WERI-Rb-1 (cell line): ENCODE measurements around the gene RLN3.
"Not testable (repeated sequence)": the region's sequence is repeated elsewhere in the genome, so short reads cannot be mapped to it uniquely, and the experiment has no call there.

Experiments used
- DNase-seq: peaks from one replicate; pipeline ENCODE4 v3.0.0-alpha.2; 2020
- H3K27ac ChIP-seq: fragments of 250-450 bp; sonication (Bioruptor Pico); 2 replicates; pipeline ENCODE4 v1.5.1; 2020; ENCODE audit warnings: mild to moderate bottlenecking, moderate library complexity
- H3K27me3 ChIP-seq: fragments of 250-450 bp; sonication (Bioruptor Pico); 2 replicates; pipeline ENCODE4 v1.5.1; 2021; ENCODE audit warnings: mild to moderate bottlenecking, low read depth, moderate library complexity; ENCODE audit not compliant: insufficient read depth, severe bottlenecking
- H3K36me3 ChIP-seq: fragments of 250-450 bp; sonication (Bioruptor Pico); 2 replicates; pipeline ENCODE4 v1.5.1; 2020; ENCODE audit warnings: mild to moderate bottlenecking, moderate library complexity
- H3K4me3 ChIP-seq: 2 replicates; pipeline ENCODE4 v1.5.1; 2011; ENCODE audit warnings: low read depth, mild to moderate bottlenecking, control low read depth, low read length
- H3K9me3 ChIP-seq: fragments of 250-450 bp; sonication (Bioruptor Pico); 2 replicates; pipeline ENCODE4 v1.5.1; 2021; ENCODE audit warnings: mild to moderate bottlenecking, moderate library complexity; ENCODE audit not compliant: severe bottlenecking
- CTCF ChIP-seq: IDR thresholded peaks from 2 replicates; pipeline ENCODE4 v1.5.1; 2011; ENCODE audit warnings: low read depth, mild to moderate bottlenecking, control low read depth, inconsistent platforms, low read length

Gene RLN3

DNA sequence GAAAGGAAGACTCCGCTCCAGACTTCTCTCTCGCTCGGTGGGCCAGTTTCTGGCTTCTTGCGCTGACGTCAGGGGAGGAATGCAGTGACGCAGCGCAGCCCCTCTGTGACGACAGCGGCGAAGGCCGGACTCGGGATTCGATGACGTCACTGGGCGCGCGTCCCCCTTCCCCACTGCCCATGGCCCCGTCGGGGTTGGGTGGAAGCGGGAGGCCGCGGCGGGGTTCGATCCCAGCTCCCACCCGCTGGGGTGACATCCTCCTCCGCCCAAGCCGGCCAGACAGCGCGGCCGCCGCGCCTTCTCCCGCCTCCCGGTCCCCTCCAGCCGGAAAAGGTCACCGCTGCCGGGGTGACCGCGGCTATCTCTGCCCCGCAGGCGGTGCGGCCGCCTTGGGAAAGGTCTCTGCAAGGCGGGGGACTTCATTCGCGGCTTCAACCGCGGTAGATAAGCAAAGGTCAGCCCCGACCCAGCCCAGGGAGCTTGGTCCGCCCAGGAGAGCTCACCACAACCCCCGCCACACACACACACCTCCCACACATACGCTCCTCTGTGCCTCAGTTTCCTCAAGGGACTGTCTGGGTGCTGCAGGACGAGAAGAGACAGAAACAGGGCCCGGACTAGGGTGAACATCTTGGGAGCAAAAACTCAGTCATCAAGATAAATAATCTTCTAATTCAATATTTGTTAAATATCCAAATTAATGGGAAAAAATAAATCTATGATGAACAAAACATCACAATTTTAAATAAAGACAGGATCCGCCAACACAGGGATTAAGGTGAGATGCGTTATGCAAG lies 21.0 kb upstream of the RLN3 start:
- H3K27ac ChIP-seq = peak overlapping the region; percentile 89
- DNase-seq = peak; percentile 92
- TF ChIP-seq CTCF = no peak

GRCh38 chr19:14012378-14012915 lies 15.5 kb upstream of the RLN3 start:
- DNase-seq = no peak
- no peaks in the 10 kb centered on the region for H3K36me3 ChIP-seq
- H3K4me3 ChIP-seq = no peak overlapping the region
- no peak overlapping the region for H3K27ac ChIP-seq
- peaks cover 4% of the 10 kb centered on the region for H3K9me3 ChIP-seq
- TF ChIP-seq CTCF = no peak
- no peaks in the 10 kb centered on the region for H3K27me3 ChIP-seq

More for the DNA sequence above, 21.0 kb upstream of the RLN3 start:
- no peaks in the 10 kb centered on the region for H3K27me3 ChIP-seq
- H3K4me3 ChIP-seq = peak overlapping the region; percentile 57
- no peaks in the 10 kb centered on the region for H3K9me3 ChIP-seq
- peaks cover 6% of the 10 kb centered on the region for H3K36me3 ChIP-seq

- Histone ChIP-seq H3K27me3 (no peaks in the 10 kb centered on the region), H3K27ac (no peak overlapping the region), H3K4me3 (no peak overlapping the region), H3K9me3 (peaks cover 4% of the 10 kb centered on the region), H3K36me3 (no peaks in the 10 kb centered on the region)
- TF ChIP-seq CTCF = no peak
- no peak for DNase-seq
Observed at GRCh38 chr19:14015524-14016035, 12.4 kb upstream of the RLN3 start.

DNA sequence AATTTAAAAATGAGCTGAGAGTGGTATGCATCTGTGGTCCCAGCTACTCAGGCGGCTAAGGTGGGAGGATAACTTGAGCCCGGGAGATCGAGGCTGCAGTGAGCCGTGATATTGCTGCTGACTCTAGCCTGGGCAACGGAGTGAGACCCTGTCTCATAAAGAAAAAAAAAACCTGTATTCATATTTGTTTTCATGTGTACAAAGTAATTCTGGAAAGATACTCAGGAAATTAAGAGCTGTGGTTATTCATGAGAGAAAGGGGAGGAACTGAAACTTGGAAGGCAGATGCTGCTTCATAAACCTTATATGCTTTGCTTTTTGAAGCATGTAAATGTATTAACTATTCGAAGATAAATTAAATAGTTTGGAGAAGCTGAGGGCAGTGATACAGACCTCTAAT lies 8.8 kb upstream of the RLN3 start:
- no peaks in the 10 kb centered on the region for H3K9me3 ChIP-seq
- H3K27me3 ChIP-seq = no peaks in the 10 kb centered on the region
- H3K27ac ChIP-seq = no peak overlapping the region
- no peaks in the 10 kb centered on the region for H3K36me3 ChIP-seq
- DNase-seq = no peak
- TF ChIP-seq CTCF = no peak
- no peak overlapping the region for H3K4me3 ChIP-seq

- H3K4me3 ChIP-seq, DNase-seq, H3K36me3 ChIP-seq, H3K27me3 ChIP-seq, H3K9me3 ChIP-seq, H3K27ac ChIP-seq: not testable (repeated sequence)
Observed at GRCh38 chr19:14019739-14020138, 8.2 kb upstream of the RLN3 start.

DNA sequence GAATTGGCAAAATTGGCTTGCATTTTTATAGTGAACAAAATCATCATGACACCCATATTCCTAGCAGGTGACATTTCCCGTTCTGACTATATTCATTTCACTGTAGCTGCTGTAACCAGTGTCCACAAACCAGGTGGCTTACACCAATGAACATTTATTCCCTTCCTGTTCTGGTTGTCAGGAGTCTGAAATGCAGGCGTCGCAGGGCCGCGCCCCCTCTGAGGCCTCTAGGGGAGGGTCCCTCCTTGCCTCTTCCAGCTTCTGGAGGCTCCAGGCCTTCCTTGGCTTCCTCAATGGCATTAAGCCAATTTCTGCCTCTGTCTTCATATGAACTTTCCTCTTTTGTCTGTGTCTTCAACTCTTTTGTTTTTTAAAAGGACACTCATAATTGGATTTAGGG lies 6.5 kb upstream of the RLN3 start:
- no peaks in the 10 kb centered on the region for H3K9me3 ChIP-seq
- H3K36me3 ChIP-seq = no peaks in the 10 kb centered on the region
- H3K27me3 ChIP-seq = no peaks in the 10 kb centered on the region
- DNase-seq = peak; percentile 24
- no peak overlapping the region for H3K27ac ChIP-seq
- H3K4me3 ChIP-seq = no peak overlapping the region
- no peak for TF ChIP-seq CTCF
